ENCODE data around the gene LYSMD4. TPM values are rescaled to one million over a fixed set of nuclear protein-coding genes. Genes with fewer than 3 reads are reported as not detected.

LYSMD4 gene
- total RNA-seq, 1 experiment from 2014 or later, result 5.7 TPM

DNA sequence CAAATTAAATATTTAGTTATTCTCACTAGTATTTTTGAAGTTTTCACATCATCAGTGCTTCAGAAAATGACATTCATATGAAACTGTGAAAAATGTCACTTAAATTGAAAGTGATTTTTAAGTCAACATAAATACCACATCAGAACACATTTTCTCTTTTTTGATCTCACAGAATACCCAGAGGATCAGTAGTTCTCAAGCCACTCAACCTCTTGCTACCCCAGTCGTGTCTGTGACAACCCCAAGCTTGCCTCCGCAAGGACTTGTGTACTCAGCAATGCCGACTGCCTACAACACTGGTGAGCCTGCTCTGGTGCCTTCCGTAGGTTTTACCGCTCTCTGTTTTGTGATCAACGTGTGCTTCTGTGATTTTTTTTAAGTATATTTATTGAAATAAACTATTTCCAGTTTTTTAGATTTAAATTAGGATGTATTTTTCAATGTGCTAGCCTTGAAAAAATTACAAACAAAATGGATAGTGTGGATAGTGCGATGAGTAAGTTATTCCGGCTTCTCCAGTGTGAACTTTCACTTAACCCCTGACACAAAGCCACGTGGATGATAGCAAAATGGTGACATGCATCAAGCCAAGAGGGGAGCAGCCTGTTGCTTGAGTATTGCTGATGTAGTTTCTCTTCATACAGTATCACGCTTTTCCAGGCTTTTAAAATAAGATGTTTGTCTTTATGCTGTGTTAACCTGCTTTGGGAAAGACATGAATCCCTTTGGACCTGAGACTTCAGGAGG, 26.5 kb downstream of the LYSMD4 start:
- DNase-seq (ENCODE audit: low spot score), result no peak

- DNase-seq (ENCODE audit: low spot score), result peak; percentile 83
These were observed 28.8 kb downstream of the LYSMD4 start for GRCh38 chr15:99704444-99704838.

GRCh38 chr15:99703603-99704443, 29.4 kb downstream of the LYSMD4 start:
- peak; percentile 80 for DNase-seq (ENCODE audit: low spot score)

- no peak for DNase-seq (ENCODE audit: low spot score)
These were observed 30.2 kb downstream of the LYSMD4 start for GRCh38 chr15:99702895-99703602.

- DNase-seq (ENCODE audit: low spot score), result no peak
These were observed 37.1 kb downstream of the LYSMD4 start for GRCh38 chr15:99696096-99696495.

- DNase-seq (ENCODE audit: low spot score), result no peak
These were observed 40.4 kb downstream of the LYSMD4 start for GRCh38 chr15:99692825-99693224.

- DNase-seq (ENCODE audit: low spot score), result no peak
These were observed 46.9 kb downstream of the LYSMD4 start for GRCh38 chr15:99686290-99686689.

DNA sequence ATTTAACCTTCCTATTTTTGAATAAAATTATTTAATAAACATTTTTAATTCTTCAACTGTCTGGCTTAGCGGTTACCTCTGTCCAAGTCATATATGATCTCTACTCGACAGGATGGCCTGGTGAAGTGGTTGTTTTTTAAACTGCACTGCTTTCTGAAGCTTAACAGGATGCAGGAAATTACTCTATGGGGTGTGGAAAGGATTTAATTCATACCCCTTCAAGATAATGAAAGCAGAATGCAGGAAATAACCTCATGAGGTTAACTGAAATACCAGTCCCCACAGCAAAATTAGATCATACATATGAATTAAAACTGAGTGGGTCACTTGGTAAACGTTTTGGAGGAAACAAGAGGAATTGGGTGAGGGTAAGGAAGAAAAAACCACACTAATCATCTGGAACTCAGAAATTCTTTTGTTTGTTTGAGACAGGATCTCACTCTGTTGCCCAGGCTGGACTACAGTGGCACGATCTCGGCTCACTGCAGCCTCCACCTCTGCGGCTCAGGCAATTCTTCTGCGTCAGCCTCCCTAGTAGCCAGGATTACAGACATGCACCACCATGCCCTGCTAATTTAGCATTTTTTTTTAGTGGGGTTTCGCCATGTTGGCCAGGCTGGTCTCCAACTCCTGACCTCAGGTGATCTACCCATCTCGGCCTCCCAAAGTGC, 50.1 kb downstream of the LYSMD4 start:
- peak; percentile 67 for DNase-seq (ENCODE audit: low spot score)

- DNase-seq (ENCODE audit: low spot score), result peak; percentile 76
These were observed 50.8 kb downstream of the LYSMD4 start for GRCh38 chr15:99682455-99682854.

DNA sequence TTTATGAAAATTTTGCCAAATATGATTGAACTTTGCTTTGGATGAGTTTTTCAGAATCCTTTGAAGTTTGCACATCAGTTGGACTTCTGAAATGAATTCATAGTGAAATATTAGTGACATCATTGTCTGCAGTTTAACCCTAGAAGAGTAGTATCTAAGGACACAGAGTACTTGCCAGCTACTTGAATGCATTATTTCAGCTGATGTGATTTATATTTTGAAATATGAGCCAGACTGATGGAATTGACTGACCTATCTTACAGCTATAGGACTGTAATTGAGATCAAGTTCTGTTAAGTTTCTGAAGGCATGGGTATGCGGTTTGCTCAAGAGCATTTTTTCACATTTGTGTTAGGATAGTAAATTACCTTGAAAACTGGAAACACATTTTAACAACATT, 51.2 kb downstream of the LYSMD4 start:
- DNase-seq (ENCODE audit: low spot score), result no peak

DNA sequence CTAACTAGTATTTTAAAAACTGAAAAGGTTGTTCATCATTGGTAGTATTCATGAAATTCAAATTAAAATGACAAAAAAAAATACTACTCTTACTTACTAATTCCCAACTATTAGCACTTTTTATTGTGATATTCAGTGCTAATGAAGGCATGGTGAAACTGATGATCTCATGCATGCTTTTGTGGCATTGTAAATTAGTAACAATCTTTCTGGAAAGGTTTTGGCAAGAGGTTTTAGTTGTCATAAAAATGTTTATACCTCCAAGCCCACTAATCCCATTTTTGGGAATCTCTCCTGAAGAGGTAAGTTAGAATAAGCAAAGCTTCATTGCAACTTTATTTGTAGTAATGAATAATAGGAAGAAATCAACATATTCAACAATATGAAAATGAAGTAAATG, 53.0 kb downstream of the LYSMD4 start:
- DNase-seq (ENCODE audit: low spot score), result no peak

- no peak for DNase-seq (ENCODE audit: low spot score)
These were observed 55.6 kb downstream of the LYSMD4 start for GRCh38 chr15:99677540-99678134.

Other genes starting within 250 kb of the LYSMD4 start
- 49.6 and 76.3 TPM in 2 replicates for gene MEF2A, start 167.5 kb downstream of the LYSMD4 start, total RNA-seq (2014; rRNA removed; shearing (Covaris generic))